8988T (cell line): Measurements from ENCODE around the gene ZNF45.
"Not testable (repeated sequence)": the region's sequence is repeated elsewhere in the genome, so short reads cannot be mapped to it uniquely, and the experiment has no call there.

ENCODE experiments used
- DNase-seq: peaks from one replicate; pipeline ENCODE4 v3.0.0; 2011

Gene ZNF45

DNA sequence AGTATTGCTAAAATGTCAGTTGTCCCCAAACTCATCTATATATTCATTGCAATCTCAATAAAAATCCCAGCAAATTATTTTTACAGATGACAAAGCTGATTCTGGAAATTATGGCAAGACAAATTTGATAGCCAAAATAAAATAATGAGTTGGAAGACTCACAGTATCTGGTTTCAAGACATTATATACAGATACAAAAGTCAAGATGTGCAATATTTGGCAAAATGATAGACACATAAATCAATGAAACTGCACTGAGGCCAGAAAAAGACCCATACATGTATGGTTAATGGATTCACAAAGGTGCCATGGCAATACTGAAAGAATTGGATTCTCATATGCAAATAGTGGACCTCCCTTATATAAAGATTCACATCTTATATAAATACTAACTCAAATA is 24.2 kb downstream of the ZNF45 start:
- DNase-seq: no peak

DNA sequence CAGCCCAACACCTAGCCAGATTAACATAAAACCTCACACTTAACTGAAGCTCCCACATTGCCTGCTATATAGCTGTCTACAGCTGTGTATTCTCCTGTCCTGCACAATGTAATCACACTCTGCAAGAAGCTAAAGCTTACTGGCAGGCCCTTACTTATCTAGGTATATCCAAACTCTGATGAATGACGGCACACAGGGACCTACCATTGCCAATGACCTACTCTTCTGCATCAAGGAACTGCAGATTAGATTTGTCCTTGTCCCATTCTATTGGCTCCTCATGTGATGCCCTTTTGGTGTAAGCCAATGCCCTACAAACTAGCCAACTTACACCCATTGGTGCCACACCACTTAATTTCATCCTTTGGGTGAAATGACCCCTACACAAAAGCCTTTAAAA is 26.4 kb downstream of the ZNF45 start:
- DNase-seq: no peak

GRCh38 chr19:43906774-43907173 is 28.3 kb downstream of the ZNF45 start:
- DNase-seq: no peak

GRCh38 chr19:43905897-43906296 is 29.2 kb downstream of the ZNF45 start:
- no peak for DNase-seq

DNA sequence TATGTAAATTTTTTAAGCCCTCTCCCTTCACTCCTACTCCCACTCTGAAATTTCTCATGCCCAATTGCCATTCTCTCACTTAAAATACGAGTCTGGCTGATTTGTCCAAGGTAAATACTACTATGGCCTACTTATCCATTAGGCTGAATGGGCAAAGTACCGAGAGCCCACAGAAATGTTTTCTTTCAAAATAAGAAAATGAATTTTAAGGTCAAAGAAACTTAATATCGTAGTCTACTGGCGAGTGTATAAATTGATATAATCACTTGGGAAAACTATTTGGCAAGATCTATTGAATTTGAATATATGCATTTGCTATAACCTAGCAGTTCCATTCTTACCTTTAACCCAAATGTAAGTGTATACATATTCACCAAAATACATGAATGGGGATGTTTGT is 32.7 kb downstream of the ZNF45 start:
- DNase-seq: no peak

DNA sequence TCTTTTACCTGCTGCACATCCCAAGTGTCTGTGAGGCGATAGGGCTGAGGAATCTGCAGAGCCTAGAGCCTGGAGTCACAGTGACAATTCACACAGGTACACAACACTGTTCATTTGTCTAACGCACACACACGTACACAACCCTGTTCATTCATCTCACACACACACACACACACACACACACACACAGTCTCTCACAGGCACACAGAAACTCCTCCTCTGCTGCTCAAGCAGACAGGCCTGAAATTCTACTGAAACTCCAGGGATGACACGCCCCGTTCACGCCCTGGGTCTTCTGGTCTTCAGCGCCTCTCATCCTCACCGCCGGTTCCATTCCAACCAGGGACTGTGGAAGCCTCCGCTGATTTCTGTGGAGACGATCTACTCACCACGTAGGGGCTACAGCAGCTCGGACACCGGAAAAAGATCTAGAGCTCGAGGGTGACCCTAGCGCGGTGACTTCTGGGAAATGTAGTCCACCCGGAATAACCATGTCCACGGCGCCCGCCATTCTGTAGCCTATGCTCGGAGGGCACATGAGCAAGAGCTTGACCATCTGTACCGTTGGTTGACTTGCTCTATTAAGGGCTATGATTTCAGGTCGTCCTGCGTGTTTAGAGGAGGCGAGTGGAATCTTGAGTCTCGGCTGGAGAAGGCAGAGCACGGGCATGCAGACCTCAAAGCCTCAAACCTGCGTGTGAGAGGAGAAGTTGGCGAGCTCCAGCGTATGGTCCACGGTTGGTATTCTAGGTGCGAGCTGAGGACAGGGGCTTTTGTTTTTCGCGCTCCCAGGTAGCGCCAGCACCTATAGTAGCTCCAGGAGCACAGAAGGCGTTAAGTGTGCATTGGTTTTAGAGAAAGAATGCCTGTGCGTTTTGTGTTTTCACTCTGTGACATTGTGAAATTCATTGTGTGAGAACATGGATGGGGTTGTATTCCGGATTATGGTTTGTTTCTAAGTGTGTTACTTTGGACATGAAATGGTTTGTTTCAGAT is 33.4 kb downstream of the ZNF45 start:
- peak; percentile 19 for DNase-seq

GRCh38 chr19:43895727-43896308 is 39.3 kb downstream of the ZNF45 start:
- DNase-seq: no peak

DNA sequence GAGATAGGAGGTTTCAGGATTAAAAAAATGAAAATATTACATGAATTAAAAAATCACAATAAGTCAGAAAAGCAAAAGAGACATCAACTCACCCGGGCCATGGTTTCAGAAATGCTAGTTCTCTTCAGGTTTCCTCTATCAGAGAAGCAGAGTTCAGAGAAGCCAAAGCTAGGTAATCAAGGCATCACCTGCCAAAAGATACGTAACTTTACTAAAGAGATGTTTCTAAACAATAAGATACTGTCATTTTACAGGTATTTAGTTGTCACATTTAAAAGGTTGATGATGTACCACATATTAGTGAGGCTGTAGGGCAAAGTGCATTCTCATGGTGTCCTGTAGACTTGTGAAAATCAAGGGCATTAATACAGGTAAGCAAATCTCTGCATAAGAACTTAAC is 51.2 kb downstream of the ZNF45 start, which contains the start of gene ZNF404:
Gene ZNF404 (minus strand): TSS at position 101 of the 400 bp plus-strand sequence.
- no peak for DNase-seq

DNA sequence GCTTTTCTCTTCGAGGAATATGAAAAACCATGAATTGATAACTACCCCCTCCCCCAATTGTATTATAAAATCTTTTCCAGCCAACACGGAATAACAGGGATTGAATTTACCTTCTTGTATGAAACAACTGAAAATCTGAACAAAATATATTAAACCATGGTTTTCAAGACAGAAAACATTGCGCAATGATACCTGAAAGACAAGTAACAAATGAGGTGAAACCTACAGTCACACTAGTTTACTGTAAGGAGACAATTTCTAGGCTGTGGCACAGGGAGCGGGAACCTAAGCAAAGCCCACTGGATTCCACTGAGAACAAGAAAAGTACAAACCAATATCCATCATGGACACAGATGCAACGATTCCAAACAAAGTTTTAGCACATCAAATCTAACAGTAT is 54.6 kb downstream of the ZNF45 start:
- no peak for DNase-seq

- no peak for DNase-seq
Measured at GRCh38 chr19:43872547-43873336, 62.3 kb downstream of the ZNF45 start.

DNA sequence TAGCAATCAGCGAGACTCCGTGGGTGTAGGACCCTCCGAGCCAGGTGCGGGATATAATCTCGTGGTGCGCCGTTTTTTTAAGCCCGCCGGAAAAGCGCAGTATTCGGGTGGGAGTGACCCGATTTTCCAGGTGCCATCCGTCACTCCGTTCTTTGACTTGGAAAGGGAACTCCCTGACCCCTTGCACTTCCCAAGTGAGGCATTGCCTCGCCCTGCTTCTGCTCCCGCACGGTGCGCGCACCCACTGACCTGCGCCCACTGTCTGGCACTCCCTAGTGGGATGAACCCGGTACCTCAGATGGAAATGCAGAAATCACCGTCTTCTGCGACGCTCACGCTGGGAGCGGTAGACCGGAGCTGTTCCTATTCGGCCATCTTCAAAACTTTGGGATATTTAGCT is 68.2 kb downstream of the ZNF45 start:
- DNase-seq: not testable (repeated sequence)
